GM04504 (cell line): Measurements from ENCODE around the gene GAS7.

Source experiments
- DNase-seq: peaks from one replicate; pipeline ENCODE4 v3.0.0-alpha.2; 2012; ENCODE audit warnings: low read depth

The GAS7 gene

DNA sequence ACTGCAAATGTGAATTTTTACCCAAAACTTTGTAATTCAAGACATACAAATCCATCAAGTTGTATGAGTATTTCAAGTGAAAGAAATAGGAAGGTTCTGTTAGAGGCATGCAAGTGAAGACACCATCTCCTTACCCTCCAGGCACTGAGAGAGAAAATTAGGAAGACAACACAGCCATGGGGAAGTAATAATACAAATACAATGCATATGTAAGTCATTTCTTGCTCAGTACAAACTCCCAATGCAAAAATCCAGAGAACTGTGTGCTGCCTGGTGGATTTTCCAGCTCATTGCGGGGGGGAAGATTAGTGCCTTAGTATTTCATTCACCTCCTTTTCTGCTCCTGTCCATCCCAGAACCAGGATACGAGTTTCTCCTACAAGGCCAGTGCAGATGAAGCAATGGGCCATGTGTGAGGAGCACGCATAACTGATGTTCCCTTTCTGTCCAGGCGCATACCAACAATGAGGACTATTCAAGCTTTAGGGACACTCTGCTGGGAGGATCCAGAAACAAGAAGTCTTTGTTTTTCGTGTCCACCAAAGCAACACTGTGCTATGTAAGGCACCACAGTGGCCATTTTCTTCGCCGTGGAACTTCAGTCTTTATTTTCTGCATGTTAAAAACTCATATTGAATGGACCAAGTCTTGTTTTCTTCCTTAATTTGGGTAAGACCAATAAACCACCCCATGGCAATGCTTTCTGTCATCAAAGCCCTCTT, 149.6 kb downstream of the GAS7 start:
- no peak for DNase-seq

DNA sequence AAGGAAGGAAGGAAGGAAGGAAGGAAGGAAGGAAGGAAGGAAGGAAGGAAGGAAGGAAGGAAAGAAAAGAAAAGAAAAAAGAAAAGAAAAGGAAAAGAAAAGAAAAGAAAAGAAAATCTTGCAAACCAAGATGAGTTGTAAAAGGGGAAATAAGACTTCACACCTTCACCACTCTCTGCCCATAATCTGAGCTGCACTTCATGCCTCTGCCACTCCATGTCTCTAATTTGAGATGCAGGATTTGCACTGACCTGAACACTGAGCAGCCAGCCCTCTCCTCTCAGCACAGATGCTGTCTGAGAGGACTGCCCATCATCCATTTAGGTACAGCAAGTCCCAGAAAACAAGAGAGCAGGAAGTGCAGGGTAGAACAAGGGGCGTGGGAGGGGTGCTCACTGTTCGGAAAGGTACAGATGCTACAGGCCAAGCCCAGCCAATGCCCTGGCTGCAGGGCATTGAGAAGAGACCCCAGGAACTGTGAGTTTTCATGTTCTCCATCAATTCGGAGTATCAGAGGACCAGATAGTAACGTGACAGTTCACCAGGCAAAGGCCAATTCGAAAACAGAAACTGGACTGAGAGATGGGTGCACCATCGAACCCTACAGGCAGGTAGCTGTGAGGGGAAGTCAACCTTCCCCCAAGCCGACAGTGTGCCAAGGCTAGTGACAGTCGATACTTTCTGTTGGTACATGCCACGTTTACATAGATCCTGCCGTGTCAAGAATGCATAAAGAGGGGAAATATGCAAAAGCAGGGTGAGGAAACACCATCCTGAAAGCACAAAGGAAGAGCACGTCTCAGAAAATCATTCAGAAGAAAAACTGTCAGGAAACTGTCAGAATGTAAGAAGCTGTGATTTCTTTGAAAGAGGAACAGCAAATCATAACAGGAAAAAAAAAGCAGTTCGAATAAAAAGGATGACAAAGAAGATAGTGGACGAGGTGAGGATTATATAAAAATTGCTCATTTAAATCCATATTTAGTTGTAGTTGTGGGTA, 151.3 kb downstream of the GAS7 start:
- no peak for DNase-seq

DNA sequence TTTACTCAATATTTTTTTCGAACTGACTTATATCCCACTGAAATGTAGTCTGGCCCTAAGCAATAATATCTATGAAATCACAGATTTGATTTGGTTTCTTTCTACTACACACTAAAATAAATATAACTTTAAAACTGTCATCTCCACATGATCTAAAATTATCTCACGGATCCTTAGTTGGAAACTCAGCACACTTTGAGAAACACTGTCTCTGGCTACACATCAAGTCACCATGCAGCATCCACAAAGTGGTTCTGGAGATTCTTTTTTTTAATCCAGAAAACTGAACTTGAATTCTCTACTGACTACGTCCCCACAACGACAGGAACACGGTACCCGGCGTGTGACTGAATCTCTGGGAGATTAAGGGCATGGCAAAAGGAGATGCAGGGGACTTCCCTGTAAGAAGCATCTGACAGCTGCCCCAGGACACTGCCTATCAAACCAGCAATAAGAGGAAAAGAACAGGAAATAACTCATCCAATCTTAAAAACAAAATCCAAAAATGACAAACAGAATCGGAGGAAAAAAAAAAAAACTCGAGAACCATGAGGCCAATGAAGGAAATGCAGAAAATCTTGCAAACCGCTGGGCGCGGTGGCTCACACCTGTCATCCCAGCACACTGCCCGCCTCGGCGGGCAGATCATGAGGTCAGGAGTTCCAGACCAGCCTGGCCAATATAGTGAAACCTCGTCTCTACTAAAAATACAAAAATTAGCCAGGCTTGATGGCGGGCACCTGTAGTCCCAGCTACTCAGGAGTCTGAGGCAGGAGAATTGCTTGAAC, 152.3 kb downstream of the GAS7 start:
- no peak for DNase-seq

GRCh38 chr17:10042589-10043244, 155.7 kb downstream of the GAS7 start:
- no peak for DNase-seq

GRCh38 chr17:10041916-10042588, 156.4 kb downstream of the GAS7 start:
- DNase-seq: no peak

GRCh38 chr17:10041287-10041612, 157.2 kb downstream of the GAS7 start:
- DNase-seq: no peak

DNA sequence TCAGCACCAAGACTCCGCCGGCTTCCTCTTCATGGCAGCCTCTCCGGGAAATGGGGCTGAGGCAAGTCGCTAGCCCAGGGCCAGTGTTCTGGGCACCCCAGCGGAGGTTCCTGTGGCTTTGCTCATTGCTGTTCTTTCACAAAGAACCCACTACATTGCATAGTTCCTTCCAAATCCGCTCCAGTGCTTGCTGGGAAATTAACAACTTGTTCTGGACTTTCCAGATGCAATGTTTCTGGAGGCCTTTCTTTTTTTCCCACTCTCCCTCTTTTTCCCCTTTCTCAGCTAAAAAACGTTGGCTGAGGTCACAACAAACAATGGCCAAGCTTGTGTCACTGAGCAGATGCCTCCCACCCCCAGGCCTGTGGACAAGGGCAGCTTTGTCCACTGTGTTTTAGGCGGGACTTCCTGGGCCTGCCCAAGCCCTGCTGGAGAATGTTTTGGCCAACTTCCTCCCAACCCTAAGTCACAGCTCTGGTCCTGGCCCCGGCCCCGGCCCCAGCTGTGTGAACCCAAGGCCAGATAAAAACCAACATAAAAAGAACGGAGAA, 161.8 kb downstream of the GAS7 start:
- no peak for DNase-seq

GRCh38 chr17:10035885-10036284, 162.5 kb downstream of the GAS7 start:
- no peak for DNase-seq

GRCh38 chr17:10034719-10035475, 163.5 kb downstream of the GAS7 start:
- DNase-seq: no peak

DNA sequence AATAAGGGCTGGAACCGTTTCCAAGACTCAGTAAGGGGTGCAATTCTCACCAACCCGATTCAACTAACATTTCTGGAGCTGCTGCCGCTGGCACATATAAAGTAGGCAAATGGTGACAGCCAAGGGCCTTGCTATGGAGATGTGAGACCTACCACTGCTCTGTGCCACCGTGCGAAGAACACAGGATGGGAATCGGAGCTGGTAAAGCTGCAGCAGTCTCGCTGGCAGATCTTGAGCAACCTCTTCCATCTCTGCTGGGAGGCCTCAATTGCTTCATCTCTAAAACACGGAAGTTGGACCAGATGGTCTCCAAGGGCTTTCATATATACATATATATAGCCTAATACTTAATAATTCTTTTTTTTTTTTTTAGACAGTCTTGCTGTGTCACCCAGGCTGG, 164.4 kb downstream of the GAS7 start:
- no peak for DNase-seq

DNA sequence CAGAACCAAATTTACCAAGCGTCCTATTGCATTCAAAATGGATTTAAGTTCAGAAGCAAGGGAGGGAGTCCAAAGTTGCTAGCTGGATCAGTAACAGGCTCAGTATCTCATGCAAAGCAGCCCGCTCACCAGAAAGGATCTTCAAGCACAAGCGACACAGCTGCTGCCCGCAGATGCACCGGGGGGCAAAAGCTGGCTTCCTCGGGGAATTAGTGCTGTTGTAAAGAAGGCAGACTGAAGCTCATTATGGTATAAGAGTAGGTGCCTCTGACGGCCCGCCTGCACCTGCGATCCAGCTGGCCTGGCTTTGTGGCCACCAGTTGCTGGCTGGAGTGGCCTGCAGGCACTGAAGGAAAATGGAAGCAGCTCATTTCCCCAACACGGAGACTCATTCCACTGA, 165.0 kb downstream of the GAS7 start:
- DNase-seq: no peak

GRCh38 chr17:10032118-10032852, 166.1 kb downstream of the GAS7 start:
- DNase-seq: no peak

DNA sequence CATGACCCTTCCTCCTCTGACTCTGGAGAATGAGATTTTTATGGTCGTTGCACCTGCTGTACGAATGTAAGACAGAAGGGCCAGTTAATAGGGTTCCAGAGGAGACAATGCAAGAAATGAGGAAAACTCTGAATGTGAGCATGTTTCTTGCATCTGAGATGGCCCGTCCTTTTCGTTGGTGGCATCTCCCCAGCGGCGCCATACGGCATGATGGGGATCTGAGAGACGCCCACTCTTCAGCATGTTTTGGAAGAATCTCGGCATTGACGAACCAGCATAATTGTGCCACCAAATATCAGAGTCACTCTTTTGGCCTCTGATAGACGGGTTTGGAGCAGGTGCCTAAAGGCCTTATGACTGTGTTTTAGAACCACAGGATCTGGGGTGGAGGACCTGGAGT, 166.8 kb downstream of the GAS7 start:
- no peak for DNase-seq

DNA sequence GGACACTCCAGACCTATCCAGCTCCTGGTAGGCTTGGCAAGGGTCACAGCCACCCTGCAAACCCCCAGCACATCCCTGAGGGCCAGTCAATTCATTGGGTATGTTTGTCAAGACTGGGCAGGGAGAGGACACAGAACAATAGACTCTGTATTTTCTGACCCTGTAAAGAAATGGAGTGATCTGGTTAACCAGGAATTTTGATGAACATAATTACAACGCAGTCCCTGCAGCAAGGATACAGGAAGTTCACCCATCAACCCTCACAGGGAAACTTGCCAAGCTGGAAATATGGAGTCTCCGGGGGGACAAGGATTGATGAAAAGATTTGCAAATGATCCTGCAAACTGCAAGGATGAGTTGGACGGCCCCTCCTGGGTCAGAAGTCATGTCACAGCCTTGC, 167.3 kb downstream of the GAS7 start:
- DNase-seq: no peak

DNA sequence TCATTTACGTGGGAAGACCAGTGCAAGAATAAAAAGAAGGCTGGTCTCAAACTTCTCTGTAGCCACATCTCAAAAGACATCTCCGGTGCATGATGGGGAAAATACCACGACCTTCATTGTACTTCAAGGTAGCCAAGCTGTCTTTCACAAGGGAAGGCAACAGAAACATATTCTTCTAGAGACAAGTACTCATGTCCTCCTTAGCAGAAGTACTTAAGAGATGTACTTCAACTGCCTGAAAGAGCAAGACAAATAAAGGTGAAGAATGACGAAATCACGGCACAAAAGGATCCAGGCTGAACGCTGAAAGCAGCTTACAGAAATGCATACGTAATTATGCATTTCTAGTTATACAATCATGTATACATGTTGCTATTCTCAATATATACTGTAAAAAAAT, 169.3 kb downstream of the GAS7 start:
- no peak for DNase-seq

- DNase-seq: no peak
Observed at GRCh38 chr17:10025976-10026901, 172.2 kb downstream of the GAS7 start.

DNA sequence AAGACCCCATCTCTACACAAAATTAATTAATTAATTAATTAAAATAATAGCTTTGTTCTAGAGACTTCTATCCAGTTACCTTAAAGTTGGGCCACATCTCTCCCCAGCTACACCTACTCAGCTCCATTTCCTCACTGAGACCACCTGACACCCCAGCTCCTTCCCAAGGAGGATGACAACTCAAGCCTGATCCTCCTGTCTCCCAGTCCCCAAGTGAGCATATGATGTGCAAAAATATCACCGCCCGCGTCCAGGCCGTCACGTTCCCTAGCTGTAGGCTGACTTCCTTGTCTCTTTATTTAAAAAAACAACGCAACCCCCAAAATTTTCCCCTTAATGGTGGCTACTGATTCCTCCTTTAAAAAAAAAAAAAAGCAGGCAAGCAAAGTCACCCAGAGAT, 173.2 kb downstream of the GAS7 start:
- no peak for DNase-seq

DNA sequence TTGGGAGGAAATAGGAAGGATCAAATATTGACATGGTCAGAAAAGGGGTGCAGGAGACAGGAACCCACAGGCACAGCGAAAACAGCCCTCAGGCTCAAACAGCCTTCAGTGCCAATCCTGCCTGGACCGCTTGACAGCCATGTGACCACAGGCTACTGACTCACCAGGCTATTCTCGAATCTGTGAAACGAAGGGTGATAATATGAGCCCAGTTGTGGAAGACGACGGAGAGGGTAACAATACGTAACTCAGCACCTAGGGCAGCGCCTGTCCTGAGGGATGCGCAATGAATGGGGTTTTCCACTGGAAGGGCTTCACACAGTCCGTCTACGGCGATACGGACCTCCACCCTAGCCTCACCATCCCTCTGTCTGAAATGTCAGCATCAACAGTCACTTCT, 176.0 kb downstream of the GAS7 start:
- DNase-seq: no peak
